ENCODE results near the gene TMEM127.
A peak's percentile ranks its signal among the peaks of the same experiment; 100 is the strongest.

TMEM127 gene

GRCh38 chr2:96265840-96266679, at the start of gene TMEM127, which contains the start of gene CIAO1:
Gene TMEM127, minus strand, starts transcription at chr2:96265997. Its CDS starts 616 bp downstream, at chr2:96265381.
Gene CIAO1, plus strand, starts transcription at chr2:96266225. Its CDS starts 126 bp downstream, at chr2:96266351.
- in situ Hi-C loops (cut with HindIII; ENCODE audit: low pct_ligation_motif_present, low sequenced_read_pairs) = no loop called here
- H3K4me3 ChIP-seq (ENCODE audit: low read depth, low read length) = peak within 1 kb of the TSS; percentile 93
- peak; percentile 56 for TF ChIP-seq CTCF (IDR thresholded peaks at IDR 0.05; ENCODE audit: low read depth, low read length, missing control alignments)
- peak within 1 kb of the TSS; percentile 70 for H3K27ac ChIP-seq
- H3K27me3 ChIP-seq (replicated peaks) = no peaks in the 10 kb centered on the region
- peaks cover 16% of the 10 kb centered on the region for H3K36me3 ChIP-seq (replicated peaks)
- peak; percentile 98 for DNase-seq

GRCh38 chr2:96315005-96315399, 49.2 kb upstream of the TMEM127 start:
- no peak for TF ChIP-seq CTCF (IDR thresholded peaks at IDR 0.05; ENCODE audit: low read depth, low read length, missing control alignments)
- Histone ChIP-seq H3K36me3 (replicated peaks) (no peaks in the 10 kb centered on the region), H3K4me3 (ENCODE audit: low read depth, low read length) (no peak overlapping the region), H3K27me3 (replicated peaks) (no peaks in the 10 kb centered on the region), H3K27ac (no peak overlapping the region)
- no peak for DNase-seq
- in situ Hi-C loops (cut with HindIII; ENCODE audit: low pct_ligation_motif_present, low sequenced_read_pairs) = no loop called here

DNA sequence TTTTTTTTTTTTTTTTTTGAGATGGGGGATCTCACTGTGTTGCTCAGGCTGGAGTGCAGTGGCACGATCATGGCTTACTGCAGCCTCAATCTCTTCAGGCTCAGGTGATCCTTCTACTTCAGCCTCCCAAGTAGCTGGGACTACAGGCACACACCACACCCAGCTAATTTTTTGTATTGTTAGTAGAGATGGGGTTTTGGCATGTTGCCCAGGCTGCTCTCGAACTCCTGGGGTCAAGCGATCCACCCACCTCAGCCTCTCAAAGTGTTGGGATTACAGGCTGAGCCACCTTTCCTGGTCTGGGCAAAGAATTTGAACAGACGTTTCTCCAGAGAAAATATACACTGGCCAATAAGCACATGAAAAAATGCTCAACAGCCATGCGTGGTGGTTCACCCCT, 42.5 kb upstream of the TMEM127 start:
- in situ Hi-C loops (cut with HindIII; ENCODE audit: low pct_ligation_motif_present, low sequenced_read_pairs) = no loop called here
- no peak for DNase-seq
- H3K27ac ChIP-seq = no peak overlapping the region
- no peaks in the 10 kb centered on the region for H3K27me3 ChIP-seq (replicated peaks)
- no peak for TF ChIP-seq CTCF (IDR thresholded peaks at IDR 0.05; ENCODE audit: low read depth, low read length, missing control alignments)
- H3K36me3 ChIP-seq (replicated peaks) = peaks cover 3% of the 10 kb centered on the region
- no peak overlapping the region for H3K4me3 ChIP-seq (ENCODE audit: low read depth, low read length)

DNA sequence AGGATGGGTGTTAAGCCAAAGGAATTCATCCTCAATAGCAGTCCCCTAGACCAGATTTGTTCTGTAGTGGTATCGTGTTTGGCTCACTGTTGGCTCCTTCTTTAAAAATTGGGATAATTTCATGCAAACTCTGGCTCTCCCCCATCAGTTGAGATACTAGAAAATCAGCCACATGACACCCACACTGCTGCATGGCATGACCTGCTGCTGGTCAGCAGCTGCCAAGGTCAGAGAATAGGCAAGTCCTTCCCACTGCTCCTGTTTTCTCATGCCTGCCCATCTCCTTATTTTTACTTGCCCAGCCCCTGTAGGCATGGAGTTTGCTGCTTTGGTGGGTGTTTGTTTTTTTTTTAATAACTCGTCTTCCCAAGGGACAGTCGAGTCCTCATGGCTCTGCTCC, 40.6 kb upstream of the TMEM127 start:
- Histone ChIP-seq H3K27ac (no peak overlapping the region), H3K27me3 (replicated peaks) (no peaks in the 10 kb centered on the region), H3K4me3 (ENCODE audit: low read depth, low read length) (peak overlapping the region; percentile 99), H3K36me3 (replicated peaks) (peaks cover 22% of the 10 kb centered on the region)
- in situ Hi-C loops (cut with HindIII; ENCODE audit: low pct_ligation_motif_present, low sequenced_read_pairs) = no loop called here
- DNase-seq = no peak
- no peak for TF ChIP-seq CTCF (IDR thresholded peaks at IDR 0.05; ENCODE audit: low read depth, low read length, missing control alignments)

DNA sequence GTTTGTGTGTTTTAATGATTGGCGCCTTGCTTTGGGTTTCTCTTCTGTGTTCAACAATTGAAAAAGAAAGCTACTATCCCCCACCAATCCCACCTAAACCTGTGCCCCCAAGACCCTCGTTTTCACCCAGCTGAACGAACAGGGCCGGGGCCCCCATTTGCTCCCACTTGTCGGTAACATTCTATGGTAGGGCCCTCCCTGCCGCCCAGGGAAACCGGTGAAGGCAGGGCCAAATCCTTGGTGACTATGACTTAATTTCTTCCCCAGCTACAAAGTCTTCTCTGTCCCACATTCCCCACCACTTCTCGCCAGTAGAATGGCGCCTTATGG, 40.1 kb upstream of the TMEM127 start:
- in situ Hi-C loops (cut with HindIII; ENCODE audit: low pct_ligation_motif_present, low sequenced_read_pairs) = no loop called here
- Histone ChIP-seq H3K27me3 (replicated peaks) (no peaks in the 10 kb centered on the region), H3K4me3 (ENCODE audit: low read depth, low read length) (peak overlapping the region; percentile 99), H3K36me3 (replicated peaks) (peaks cover 26% of the 10 kb centered on the region), H3K27ac (peak overlapping the region; percentile 33)
- no peak for DNase-seq
- TF ChIP-seq CTCF (IDR thresholded peaks at IDR 0.05; ENCODE audit: low read depth, low read length, missing control alignments) = no peak

Measured in brain microvascular endothelial cell (primary cell).